HG02759 (cell line): ENCODE measurements around the gene TEKT5.

Source experiments
- ATAC-seq: cut with Tn5 transposase; IDR thresholded peaks from one replicate; pipeline ENCODE4 v1.9.1; 2021; ENCODE audit warnings: mild to moderate bottlenecking, moderate library complexity; ENCODE audit not compliant: unreplicated experiment

Gene TEKT5

GRCh38 chr16:10613785-10614485 is 80.8 kb downstream of the TEKT5 start:
- no peak for ATAC-seq

- ATAC-seq, result no peak
Observed at GRCh38 chr16:10612649-10613179, 82.0 kb downstream of the TEKT5 start.

GRCh38 chr16:10611825-10612342 is 82.8 kb downstream of the TEKT5 start:
- ATAC-seq, result no peak

GRCh38 chr16:10610499-10611184 is 84.1 kb downstream of the TEKT5 start:
- ATAC-seq, result no peak

- no peak for ATAC-seq
Observed at GRCh38 chr16:10609402-10609774, 85.3 kb downstream of the TEKT5 start.

GRCh38 chr16:10608687-10609401 is 85.9 kb downstream of the TEKT5 start:
- ATAC-seq, result no peak

- no peak for ATAC-seq
Observed at GRCh38 chr16:10607157-10607556, 87.6 kb downstream of the TEKT5 start.

- ATAC-seq, result no peak
Observed at GRCh38 chr16:10606607-10607006, 88.1 kb downstream of the TEKT5 start.

GRCh38 chr16:10605636-10606035 is 89.1 kb downstream of the TEKT5 start:
- ATAC-seq, result no peak

- no peak for ATAC-seq
Observed at GRCh38 chr16:10601444-10602408, 93.0 kb downstream of the TEKT5 start.

GRCh38 chr16:10600782-10601443 is 93.8 kb downstream of the TEKT5 start:
- no peak for ATAC-seq

GRCh38 chr16:10599626-10600025 is 95.1 kb downstream of the TEKT5 start:
- no peak for ATAC-seq

- no peak for ATAC-seq
Observed at GRCh38 chr16:10598157-10598556, 96.6 kb downstream of the TEKT5 start.

GRCh38 chr16:10597187-10597601 is 97.5 kb downstream of the TEKT5 start:
- peak; percentile 42 for ATAC-seq

GRCh38 chr16:10594312-10594950 is 100.3 kb downstream of the TEKT5 start:
- no peak for ATAC-seq

- no peak for ATAC-seq
Observed at GRCh38 chr16:10592611-10593010, 102.1 kb downstream of the TEKT5 start.

- ATAC-seq, result no peak
Observed at GRCh38 chr16:10590342-10590741, 104.4 kb downstream of the TEKT5 start.

- ATAC-seq, result no peak
Observed at GRCh38 chr16:10589109-10589508, 105.6 kb downstream of the TEKT5 start.

GRCh38 chr16:10587622-10588021 is 107.1 kb downstream of the TEKT5 start:
- ATAC-seq, result no peak
